DMS53 (cell line): Measurements from ENCODE around the gene GPR146.
"Not testable (repeated sequence)": the region's sequence is repeated elsewhere in the genome, so short reads cannot be mapped to it uniquely, and the experiment has no call there.

ENCODE experiments used
- DNase-seq: peaks from one replicate; lab custom pipeline; 2025; lab: John Stamatoyannopoulos, UW

The GPR146 gene

DNA sequence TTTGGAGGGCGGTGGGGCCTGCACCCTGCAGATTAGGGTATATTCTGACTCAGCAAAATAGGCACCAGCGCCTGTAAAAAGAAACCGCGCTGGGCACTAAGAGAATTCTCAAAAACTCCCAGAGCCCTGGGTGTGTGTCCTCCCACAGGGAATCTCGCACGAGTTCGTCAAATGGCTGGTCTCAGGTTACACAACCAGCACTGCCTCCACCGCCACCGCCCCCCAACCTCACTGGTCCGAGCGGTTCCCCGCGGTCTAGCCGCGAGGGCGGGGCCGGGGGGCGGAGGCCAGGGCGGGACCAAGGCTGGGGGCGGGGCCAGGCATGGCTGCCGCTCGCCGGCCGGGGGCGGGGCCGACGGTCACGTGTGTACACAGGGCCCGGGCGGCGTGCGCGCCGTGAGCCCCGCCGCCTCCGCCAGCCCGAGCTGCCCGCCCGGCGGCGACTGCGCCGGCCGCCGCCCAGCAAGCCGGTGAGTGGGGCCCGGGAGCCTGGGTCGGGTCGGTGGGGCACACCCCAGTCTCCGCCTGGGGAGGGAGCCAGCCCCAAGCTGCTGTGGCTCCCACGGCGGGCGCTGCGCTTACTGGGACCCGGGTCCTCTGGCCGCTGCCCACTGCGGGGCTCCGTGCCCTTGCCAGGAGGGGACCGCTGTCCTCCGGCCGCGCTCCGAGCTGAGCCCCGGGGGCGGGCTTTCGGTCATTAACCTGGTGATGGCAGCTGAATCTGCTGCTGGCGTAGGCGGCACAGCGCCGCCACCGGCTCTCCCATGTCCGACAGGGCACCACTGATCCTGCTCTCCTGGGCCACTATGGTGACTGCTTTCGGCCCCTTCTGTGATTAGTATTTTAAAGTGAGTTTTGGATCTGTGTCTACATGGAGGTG is at the start of gene GPR146:
Gene GPR146, plus strand, starts transcription at position 358 of the 880 bp plus-strand sequence. CDS start 12,970 bp downstream, outside the sequence.
- DNase-seq = peak; percentile 97

DNA sequence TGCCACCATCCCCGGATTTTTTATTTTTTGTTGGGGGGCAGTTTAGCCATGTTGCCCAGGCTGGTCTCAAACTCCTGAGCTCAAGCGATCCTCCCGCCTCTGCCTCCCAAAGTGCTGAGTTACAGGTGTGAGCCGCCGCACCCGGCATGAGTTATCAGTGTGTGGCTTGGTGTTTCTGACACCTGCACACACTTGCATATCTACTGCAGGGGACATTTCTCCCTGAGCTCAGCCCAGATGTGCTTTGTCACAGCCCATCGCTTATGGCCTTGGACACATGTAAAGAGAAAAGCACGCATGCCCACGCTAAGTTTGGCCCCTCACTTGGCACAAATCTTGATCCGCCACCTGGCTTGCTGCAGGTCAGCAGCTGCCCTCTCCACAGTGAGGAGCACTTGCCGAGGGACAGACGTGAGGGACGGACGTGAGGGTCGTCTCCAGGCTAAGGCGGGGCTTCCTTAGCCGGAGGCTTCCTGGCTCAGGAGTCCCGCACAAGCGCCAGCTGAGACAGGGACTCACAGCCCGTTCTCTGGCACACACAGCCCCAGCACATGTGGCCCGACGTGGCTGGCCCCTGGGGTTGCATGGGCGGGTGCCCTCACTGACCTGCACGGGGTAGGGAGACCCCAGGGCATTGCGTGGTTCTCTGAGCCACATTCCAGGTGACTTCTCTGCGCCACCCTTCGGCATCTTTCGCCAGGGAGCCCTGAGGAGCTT is 49.6 kb upstream of the GPR146 start:
- no peak for DNase-seq

DNA sequence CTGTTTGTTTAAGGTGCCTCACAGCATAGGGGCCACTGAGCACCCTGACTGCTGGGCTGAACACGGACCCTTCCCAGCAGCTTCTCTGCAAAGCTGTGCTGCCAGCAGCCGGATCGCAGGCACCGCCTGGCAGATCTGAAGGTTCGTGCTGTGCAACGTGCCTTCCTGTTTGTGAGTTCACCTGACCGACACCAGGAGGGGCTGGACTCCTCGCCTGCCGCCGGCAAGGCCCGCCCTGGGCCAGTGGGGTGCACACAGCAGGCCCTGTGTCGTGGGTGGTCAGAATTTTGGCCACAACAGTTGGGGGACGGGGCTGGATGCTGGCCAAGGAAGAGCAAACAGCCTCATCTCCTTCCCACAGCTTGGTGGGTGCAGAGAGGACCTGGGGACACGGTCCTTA is 48.8 kb upstream of the GPR146 start:
- DNase-seq = no peak

DNA sequence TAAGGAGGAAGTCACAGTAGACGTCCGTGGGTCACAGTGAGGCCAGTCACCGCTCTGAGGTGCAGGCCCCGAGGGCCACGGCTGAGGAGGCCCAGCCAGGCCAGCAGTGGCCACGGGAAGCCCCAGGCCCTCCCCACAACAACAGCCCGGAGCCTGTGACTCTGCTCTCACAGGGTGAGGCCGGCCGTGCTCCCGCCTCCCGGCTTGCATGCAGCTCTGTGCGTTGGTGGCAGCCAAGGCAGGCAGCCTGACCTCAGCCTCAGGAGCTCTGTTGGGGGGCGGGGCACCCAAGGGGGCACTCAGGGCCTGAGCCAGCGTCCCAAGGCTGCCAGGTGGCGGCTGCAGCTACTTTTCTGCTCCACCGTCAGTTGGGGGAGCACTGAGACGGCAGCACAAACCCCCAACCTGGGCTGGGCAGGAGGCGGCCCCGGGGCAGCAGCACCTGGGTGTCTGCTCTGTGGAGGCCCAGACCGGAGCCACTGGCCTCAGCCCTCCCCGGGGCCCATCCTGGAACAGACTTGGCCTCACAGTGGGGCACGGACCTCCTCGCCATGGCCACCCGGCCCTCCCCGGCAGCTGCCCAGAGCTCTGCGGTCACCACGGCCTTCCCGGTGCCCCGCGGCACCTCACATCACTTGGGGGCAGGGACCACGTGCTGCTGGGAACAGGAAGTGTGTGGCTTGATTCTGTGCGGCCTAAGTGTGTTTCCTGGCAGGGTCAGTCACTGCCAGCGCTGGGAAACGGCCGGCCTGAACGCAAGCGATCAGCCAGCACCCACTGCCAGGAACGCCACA is 48.1 kb upstream of the GPR146 start:
- no peak for DNase-seq

- DNase-seq = no peak
These were observed 46.6 kb upstream of the GPR146 start for GRCh38 chr7:997404-998395.

- DNase-seq = no peak
These were observed 45.0 kb upstream of the GPR146 start for GRCh38 chr7:999149-999879.

GRCh38 chr7:999941-1000935 is 44.1 kb upstream of the GPR146 start:
- DNase-seq = no peak

- peak; percentile 25 for DNase-seq
These were observed 43.1 kb upstream of the GPR146 start for GRCh38 chr7:1001069-1001770.

DNA sequence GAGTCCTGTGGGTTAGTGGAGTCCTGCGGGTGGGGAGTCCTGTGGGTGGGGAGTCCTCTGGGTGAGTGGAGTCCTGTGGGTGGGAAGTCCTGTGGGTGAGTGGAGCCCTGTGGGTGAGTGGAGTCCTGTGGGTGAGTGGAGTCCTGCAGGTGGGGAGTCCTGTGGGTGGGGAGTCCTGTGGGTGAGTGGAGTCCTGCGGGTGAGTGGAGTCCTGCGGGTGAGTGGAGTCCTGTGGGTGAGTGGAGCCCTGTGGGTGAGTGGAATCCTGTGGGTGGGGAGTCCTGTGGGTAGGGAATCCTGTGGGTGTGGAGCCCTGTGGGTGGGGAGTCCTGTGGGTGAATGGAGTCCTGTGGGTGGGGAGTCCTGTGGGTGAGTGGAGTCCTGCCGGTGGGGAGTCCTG is 42.3 kb upstream of the GPR146 start:
- not testable (repeated sequence) for DNase-seq

DNA sequence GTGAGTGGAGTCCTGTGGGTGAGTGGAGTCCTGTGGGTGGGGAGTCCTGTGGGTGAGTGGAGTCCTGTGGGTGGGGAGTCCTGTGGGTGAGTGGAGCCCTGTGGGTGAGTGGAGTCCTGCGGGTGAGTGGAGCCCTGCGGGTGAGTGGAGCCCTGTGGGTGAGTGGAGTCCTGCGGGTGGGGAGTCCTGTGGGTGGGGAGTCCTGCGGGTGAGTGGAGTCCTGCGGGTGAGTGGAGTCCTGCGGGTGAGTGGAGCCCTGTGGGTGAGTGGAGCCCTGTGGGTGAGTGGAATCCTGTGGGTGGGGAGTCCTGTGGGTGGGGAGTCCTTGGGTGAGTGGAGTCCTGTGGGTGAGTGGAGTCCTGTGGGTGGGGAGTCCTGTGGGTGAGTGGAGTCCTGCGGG is 41.9 kb upstream of the GPR146 start:
- not testable (repeated sequence) for DNase-seq

DNA sequence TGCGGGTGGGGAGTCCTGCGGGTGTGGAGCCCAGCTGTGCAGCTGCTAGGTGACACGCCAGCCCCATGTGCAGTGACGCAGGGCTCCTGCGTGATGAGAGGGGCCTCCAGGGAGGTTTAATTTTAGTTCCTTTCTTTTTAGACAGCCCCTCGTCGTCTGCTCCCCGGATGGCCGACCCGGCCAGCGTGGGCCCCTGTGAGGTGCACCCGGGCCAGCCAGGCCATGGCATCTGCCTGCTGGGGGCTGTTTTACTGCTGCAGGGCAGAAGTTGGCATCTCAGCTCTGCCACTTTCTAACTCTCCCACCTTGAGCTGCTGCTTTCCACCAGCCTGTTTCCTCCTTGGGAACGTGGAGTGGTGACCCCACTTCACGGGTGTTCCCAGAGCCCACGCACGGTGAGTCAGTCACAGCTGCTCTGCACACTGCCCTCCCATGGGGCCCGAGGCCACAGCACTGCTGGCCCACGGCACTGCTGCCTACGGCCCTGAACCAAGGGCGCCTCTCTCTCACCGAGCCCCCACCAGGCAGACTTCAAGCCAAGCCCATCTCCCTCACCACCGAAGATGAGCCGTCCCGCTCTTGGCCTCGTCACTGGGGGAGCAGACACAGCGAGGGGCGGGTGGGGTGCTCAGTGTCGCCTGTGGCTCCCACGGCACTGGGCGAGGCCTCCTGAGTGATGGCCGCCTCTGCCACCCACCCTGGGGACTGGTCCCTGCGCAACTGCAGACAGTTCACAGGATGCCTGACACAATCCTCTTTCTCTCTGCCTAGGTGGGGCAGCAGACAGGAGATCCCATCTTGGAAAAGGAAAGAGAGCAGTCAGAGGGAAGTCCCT is 40.1 kb upstream of the GPR146 start:
- DNase-seq = no peak

GRCh38 chr7:1005303-1005702 is 39.0 kb upstream of the GPR146 start:
- no peak for DNase-seq

DNA sequence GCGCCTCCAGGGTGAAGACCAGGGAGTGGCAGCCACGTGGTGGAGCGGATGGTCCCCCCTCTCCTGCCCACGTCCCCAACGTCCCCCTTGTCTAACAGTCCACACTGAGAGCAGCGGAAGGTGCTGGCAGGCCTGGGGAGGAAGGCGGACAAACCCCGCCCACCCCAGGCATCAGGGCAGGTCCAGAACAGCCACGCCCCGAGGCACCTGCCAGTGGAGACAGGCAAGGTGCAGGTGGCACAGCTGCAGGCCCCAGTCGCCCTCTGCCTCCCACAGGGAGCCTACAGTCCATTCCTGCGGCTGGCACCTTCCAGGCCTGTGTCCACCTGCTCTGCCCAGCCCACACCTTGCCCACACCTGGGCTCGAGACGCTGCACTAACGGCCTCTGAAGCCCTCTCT is 36.4 kb upstream of the GPR146 start:
- DNase-seq = peak; percentile 39

DNA sequence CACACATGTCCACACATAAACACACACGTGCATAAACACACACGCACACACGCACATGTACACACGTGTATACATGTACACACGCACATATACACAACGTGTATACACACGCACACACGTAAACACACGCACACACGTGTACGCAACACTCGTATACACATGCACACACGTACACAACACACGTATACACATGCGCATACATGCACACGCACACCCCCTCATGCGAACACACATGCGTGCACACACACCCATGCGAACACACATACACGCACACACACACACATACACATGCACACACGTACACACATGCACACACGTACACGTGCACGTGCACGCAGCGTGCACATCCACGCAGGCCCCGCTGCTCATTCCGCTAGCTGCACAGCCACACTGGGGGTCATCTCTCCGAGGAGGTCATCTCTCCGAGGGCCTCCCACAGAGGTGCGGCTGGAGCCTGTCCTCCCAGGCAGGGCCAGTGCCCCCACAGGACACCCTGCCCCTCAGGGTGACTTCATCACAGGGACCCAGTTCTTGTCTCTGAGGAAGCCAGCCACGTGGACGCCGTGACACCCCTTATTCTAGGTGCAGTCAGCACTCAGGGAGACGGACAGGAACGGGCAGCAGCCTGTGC is 35.5 kb upstream of the GPR146 start:
- no peak for DNase-seq

DNA sequence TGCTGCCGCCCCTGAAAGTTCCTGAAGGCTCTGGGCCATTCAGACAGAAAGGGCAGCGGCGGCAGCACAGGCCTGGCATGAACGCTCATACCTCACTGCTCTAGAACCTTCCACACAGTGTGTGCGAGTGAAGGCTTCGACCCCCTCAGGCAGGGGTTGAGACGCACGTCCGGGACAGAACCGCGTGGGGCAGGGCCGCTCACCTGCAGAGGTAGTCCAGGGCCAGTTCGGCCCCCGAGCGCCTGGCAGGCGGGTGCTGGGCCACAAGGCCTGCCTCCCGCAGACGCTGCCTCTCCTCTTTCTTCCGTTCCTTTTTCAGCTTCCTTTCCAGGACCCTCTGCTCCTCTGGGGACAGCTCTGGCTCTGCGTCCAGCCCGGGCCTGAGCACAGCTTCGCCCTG is 34.6 kb upstream of the GPR146 start:
- DNase-seq = no peak

DNA sequence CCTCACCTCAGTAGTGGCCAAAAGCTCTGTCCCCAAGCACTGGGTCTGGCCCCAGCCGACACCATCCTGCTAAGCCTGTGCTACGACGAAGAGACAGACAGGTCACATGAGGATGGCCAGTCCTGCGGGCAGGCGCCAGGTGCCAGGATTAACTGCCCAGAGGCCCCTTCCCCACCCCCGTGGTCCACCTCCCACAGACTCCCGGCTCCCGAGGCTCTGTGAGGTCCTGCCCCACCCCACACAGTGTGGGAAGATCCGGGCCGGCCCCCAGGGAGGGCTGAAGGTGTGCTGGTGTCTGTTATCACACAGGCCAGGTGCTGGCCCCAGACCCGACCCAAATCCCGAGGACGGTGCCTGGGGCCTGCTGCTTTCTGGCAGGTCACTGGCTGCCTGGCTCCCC is 34.1 kb upstream of the GPR146 start:
- no peak for DNase-seq

GRCh38 chr7:1011297-1012003 is 32.9 kb upstream of the GPR146 start:
- no peak for DNase-seq
